ENCODE results near the gene NPB. TPM values are rescaled to one million over a fixed set of nuclear protein-coding genes. Genes with fewer than 3 reads are reported as not detected.
A peak's percentile ranks its signal among the peaks of the same experiment; 100 is the strongest.

NPB gene
- total RNA-seq, 2 experiments from 2014 or later: 0.47 to 1.0 TPM

GRCh38 chr17:81931189-81931556, 29.1 kb downstream of the NPB start:
- no peak overlapping the region for H3K27ac Mint-ChIP-seq
- no peaks in the 10 kb centered on the region for H3K9me3 Mint-ChIP-seq
- H3K36me3 Mint-ChIP-seq: no peaks in the 10 kb centered on the region
- DNase-seq (no peak), ATAC-seq (ENCODE audit: low read depth) (no peak)
- POLR2A ChIA-PET: interaction anchor here (1.5 kb wide), 1 partner anchor 61 kb away, joined by 4 read pairs; the partner anchor contains the start of gene ARHGDIA
- H3K4me3 Mint-ChIP-seq: no peak overlapping the region
- H3K4me1 Mint-ChIP-seq: peaks cover 19% of the 10 kb centered on the region
- no peaks in the 10 kb centered on the region for H3K27me3 Mint-ChIP-seq

- POLR2A ChIA-PET: interaction anchor here (1.5 kb wide), 1 partner anchor 61 kb away, joined by 4 read pairs; the partner anchor contains the start of gene ARHGDIA
- H3K36me3 Mint-ChIP-seq: no peaks in the 10 kb centered on the region
Measured at GRCh38 chr17:81931557-81932332, 29.7 kb downstream of the NPB start.

GRCh38 chr17:81932333-81932983, 30.4 kb downstream of the NPB start:
- Mint-ChIP-seq H3K9me3 (no peaks in the 10 kb centered on the region), H3K27ac (no peak overlapping the region), H3K4me1 (peaks cover 15% of the 10 kb centered on the region), H3K27me3 (no peaks in the 10 kb centered on the region), H3K36me3 (no peaks in the 10 kb centered on the region), H3K4me3 (no peak overlapping the region)
- no peak for ATAC-seq (ENCODE audit: low read depth)
- POLR2A ChIA-PET: no interaction called here
- no peak for DNase-seq

More at GRCh38 chr17:81931557-81932332, 29.7 kb downstream of the NPB start:
- Mint-ChIP-seq H3K27ac (no peak overlapping the region), H3K9me3 (no peaks in the 10 kb centered on the region), H3K4me1 (peaks cover 15% of the 10 kb centered on the region), H3K27me3 (no peaks in the 10 kb centered on the region), H3K4me3 (no peak overlapping the region)
- DNase-seq: no peak
- no peak for ATAC-seq (ENCODE audit: low read depth)

- Mint-ChIP-seq H3K9me3 (no peaks in the 10 kb centered on the region), H3K4me3 (no peak overlapping the region), H3K27me3 (no peaks in the 10 kb centered on the region), H3K4me1 (peaks cover 21% of the 10 kb centered on the region), H3K27ac (no peak overlapping the region), H3K36me3 (no peaks in the 10 kb centered on the region)
- ATAC-seq (ENCODE audit: low read depth): no peak
- POLR2A ChIA-PET: no interaction called here
- DNase-seq: no peak
Measured at GRCh38 chr17:81933178-81933699, 31.2 kb downstream of the NPB start.

- ATAC-seq (ENCODE audit: low read depth): no peak
- no peaks in the 10 kb centered on the region for H3K9me3 Mint-ChIP-seq
Measured at GRCh38 chr17:81934098-81934757, 32.2 kb downstream of the NPB start.

GRCh38 chr17:81934850-81935708, 33.0 kb downstream of the NPB start:
- Mint-ChIP-seq H3K27me3 (no peaks in the 10 kb centered on the region), H3K36me3 (no peaks in the 10 kb centered on the region), H3K9me3 (no peaks in the 10 kb centered on the region), H3K27ac (no peak overlapping the region), H3K4me1 (peaks cover 19% of the 10 kb centered on the region), H3K4me3 (peak overlapping the region; percentile 65)
- DNase-seq: no peak
- POLR2A ChIA-PET: interaction anchor here (0.6 to 1.5 kb wide), 2 partner anchors 9 to 223 kb away, joined by 5 to 7 read pairs; no protein-coding TSS in a partner anchor
- ATAC-seq (ENCODE audit: low read depth): no peak

More at GRCh38 chr17:81934098-81934757, 32.2 kb downstream of the NPB start:
- no peak for DNase-seq
- H3K27ac Mint-ChIP-seq: no peak overlapping the region
- H3K4me3 Mint-ChIP-seq: no peak overlapping the region
- peaks cover 19% of the 10 kb centered on the region for H3K4me1 Mint-ChIP-seq
- POLR2A ChIA-PET: interaction anchor here (0.6 kb wide), 1 partner anchor 223 kb away, joined by 5 read pairs; no protein-coding TSS in a partner anchor
- no peaks in the 10 kb centered on the region for H3K27me3 Mint-ChIP-seq
- no peaks in the 10 kb centered on the region for H3K36me3 Mint-ChIP-seq

GRCh38 chr17:81935709-81936084, 33.7 kb downstream of the NPB start:
- no peaks in the 10 kb centered on the region for H3K9me3 Mint-ChIP-seq
- H3K4me1 Mint-ChIP-seq: peaks cover 19% of the 10 kb centered on the region
- no peak for DNase-seq
- H3K4me3 Mint-ChIP-seq: peak overlapping the region; percentile 65
- H3K27me3 Mint-ChIP-seq: peaks cover 2% of the 10 kb centered on the region
- H3K36me3 Mint-ChIP-seq: no peaks in the 10 kb centered on the region
- POLR2A ChIA-PET: interaction anchor here (1.5 kb wide), 1 partner anchor 9 kb away, joined by 7 read pairs; no protein-coding TSS in a partner anchor
- no peak for ATAC-seq (ENCODE audit: low read depth)
- peak overlapping the region; percentile 42 for H3K27ac Mint-ChIP-seq

GRCh38 chr17:81939218-81939617, 37.2 kb downstream of the NPB start:
- peaks cover 7% of the 10 kb centered on the region for H3K27me3 Mint-ChIP-seq
- H3K36me3 Mint-ChIP-seq: no peaks in the 10 kb centered on the region
- POLR2A ChIA-PET: interaction anchor here (2.5 kb wide), 1 partner anchor 12 kb away, joined by 9 read pairs; the partner anchor contains the start of gene MAFG
- no peak for ATAC-seq (ENCODE audit: low read depth)
- H3K27ac Mint-ChIP-seq: no peak overlapping the region
- H3K4me1 Mint-ChIP-seq: peaks cover 10% of the 10 kb centered on the region
- DNase-seq: no peak
- no peaks in the 10 kb centered on the region for H3K9me3 Mint-ChIP-seq
- no peak overlapping the region for H3K4me3 Mint-ChIP-seq

GRCh38 chr17:81939881-81940385, 37.9 kb downstream of the NPB start:
- ATAC-seq (ENCODE audit: low read depth): no peak
- Mint-ChIP-seq H3K9me3 (no peaks in the 10 kb centered on the region), H3K27ac (no peak overlapping the region), H3K27me3 (peaks cover 7% of the 10 kb centered on the region), H3K4me3 (no peak overlapping the region), H3K36me3 (no peaks in the 10 kb centered on the region), H3K4me1 (peaks cover 10% of the 10 kb centered on the region)
- no peak for DNase-seq
- POLR2A ChIA-PET: interaction anchor here (0.6 kb wide), 1 partner anchor 285 kb away, joined by 4 read pairs; no protein-coding TSS in a partner anchor

GRCh38 chr17:81940538-81941483, 38.8 kb downstream of the NPB start:
- H3K27ac Mint-ChIP-seq: no peak overlapping the region
- H3K36me3 Mint-ChIP-seq: no peaks in the 10 kb centered on the region
- DNase-seq: no peak
- peaks cover 7% of the 10 kb centered on the region for H3K27me3 Mint-ChIP-seq
- H3K9me3 Mint-ChIP-seq: no peaks in the 10 kb centered on the region
- H3K4me1 Mint-ChIP-seq: peaks cover 9% of the 10 kb centered on the region
- no peak overlapping the region for H3K4me3 Mint-ChIP-seq
- POLR2A ChIA-PET: interaction anchor here (0.6 kb wide), 1 partner anchor 286 kb away, joined by 4 read pairs; no protein-coding TSS in a partner anchor
- ATAC-seq (ENCODE audit: low read depth): no peak

- ATAC-seq (ENCODE audit: low read depth): no peak
- H3K9me3 Mint-ChIP-seq: no peaks in the 10 kb centered on the region
- peaks cover 7% of the 10 kb centered on the region for H3K27me3 Mint-ChIP-seq
- no peaks in the 10 kb centered on the region for H3K36me3 Mint-ChIP-seq
- DNase-seq: no peak
- POLR2A ChIA-PET: interaction anchor here (0.6 kb wide), 1 partner anchor 55 kb away, joined by 3 read pairs; no protein-coding TSS in a partner anchor
- peaks cover 6% of the 10 kb centered on the region for H3K4me1 Mint-ChIP-seq
- H3K27ac Mint-ChIP-seq: no peak overlapping the region
- H3K4me3 Mint-ChIP-seq: no peak overlapping the region
Measured at GRCh38 chr17:81941484-81942166, 39.6 kb downstream of the NPB start.

All from activated naive CD8-positive, alpha-beta T cell treated with anti-CD3 and anti-CD28 coated beads, Interleukin-2, amount 10 ng/mL, durations not matched to agents 7 days and 5 days (primary cell).